Measurements from ENCODE around the gene ACVR1B. TPM values are rescaled to one million over a fixed set of nuclear protein-coding genes. Genes with fewer than 3 reads are reported as not detected.
"Not testable (repeated sequence)": the region's sequence is repeated elsewhere in the genome, so short reads cannot be mapped to it uniquely, and the experiment has no call there.

The ACVR1B gene
- total and polyA plus RNA-seq, 7 donors, result 7.2 to 30.7 (median 9.8) TPM

DNA sequence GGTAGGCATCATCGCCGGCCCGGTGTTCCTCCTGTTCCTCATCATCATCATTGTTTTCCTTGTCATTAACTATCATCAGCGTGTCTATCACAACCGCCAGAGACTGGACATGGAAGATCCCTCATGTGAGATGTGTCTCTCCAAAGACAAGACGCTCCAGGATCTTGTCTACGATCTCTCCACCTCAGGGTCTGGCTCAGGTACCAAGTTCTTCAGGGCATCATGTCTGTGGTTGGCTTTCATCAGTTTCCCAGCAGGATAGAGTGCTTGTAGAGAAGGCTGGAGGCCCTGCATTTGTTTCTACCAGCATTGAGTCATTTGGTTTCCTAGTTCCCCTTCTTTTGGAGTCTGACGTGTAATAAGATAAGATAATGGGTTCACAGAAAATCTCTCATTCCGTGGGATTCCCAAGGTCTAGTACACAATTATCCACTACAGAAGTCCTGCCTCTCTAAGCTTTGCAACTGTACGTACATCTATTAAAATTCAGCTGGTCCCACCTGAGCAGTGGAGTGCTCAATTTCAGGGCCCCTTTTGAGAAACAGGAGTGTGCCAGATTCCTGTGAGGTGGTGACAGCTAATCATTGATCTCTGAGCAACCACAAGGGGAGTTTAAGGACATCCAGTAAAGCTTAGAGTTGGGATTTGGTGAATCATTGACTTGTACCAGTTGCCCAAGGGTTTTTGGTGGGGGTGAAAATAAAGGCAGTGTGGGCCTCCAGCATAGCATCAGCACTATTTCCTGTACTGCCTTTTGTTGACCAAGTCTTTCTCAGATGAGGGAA, 25.1 kb downstream of the ACVR1B start:
- peaks cover 18 to 42% (median 23%) of the 10 kb centered on the region in 4 donors for H3K36me3 ChIP-seq
- 82 to 88% methylated on average over 10 of the region's 10 CpGs for WGBS, 2 donors

DNA sequence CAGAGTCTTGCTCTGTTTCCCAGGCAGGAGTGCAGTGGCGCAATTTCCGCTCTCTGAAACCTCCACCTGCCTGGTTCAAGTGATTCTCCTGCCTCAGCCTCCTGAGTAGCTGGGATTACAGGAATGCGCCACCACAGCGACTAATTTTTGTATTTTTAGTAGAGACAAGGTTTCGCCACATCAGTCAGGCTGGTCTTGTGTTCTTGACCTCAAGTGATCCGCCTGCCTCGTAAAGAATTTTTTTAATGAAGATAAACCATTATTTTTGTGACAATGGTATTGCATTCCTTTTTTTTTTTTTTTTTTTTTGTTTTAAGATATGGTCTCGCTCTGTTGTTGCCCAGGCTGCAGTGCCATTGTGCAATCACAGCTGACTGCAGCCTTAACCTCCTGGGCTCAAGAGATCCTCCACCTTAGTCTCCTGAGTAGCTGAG, 25.8 kb downstream of the ACVR1B start:
- H3K27me3 ChIP-seq, result no peaks in the 10 kb centered on the region
- no peak overlapping the region for H3K27ac ChIP-seq
- WGBS, 2 donors, result 97 to 99% methylated on average over 8 of the region's 8 CpGs
- DNase-seq, result no peak
- no peaks in the 10 kb centered on the region for H3K9me3 ChIP-seq
- peaks cover 0 to 25% (median 22%) of the 10 kb centered on the region in 4 donors for H3K4me1 ChIP-seq
- intact Hi-C loops (cut with DNase I), result no loop called here
- peaks cover 18 to 49% (median 28%) of the 10 kb centered on the region in 4 donors for H3K36me3 ChIP-seq
- TF ChIP-seq, protein P1, sequence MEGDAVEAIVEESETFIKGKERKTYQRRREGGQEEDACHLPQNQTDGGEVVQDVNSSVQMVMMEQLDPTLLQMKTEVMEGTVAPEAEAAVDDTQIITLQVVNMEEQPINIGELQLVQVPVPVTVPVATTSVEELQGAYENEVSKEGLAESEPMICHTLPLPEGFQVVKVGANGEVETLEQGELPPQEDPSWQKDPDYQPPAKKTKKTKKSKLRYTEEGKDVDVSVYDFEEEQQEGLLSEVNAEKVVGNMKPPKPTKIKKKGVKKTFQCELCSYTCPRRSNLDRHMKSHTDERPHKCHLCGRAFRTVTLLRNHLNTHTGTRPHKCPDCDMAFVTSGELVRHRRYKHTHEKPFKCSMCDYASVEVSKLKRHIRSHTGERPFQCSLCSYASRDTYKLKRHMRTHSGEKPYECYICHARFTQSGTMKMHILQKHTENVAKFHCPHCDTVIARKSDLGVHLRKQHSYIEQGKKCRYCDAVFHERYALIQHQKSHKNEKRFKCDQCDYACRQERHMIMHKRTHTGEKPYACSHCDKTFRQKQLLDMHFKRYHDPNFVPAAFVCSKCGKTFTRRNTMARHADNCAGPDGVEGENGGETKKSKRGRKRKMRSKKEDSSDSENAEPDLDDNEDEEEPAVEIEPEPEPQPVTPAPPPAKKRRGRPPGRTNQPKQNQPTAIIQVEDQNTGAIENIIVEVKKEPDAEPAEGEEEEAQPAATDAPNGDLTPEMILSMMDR (IDR thresholded peaks at IDR 0.05), result no peak
- no peak for TF ChIP-seq EP300 (IDR thresholded peaks at IDR 0.05)
- no peak for TF ChIP-seq POLR2A (IDR thresholded peaks at IDR 0.05)
- TF ChIP-seq POLR2AphosphoS5 (IDR thresholded peaks at IDR 0.05), result no peak
- no peak overlapping the region for H3K4me3 ChIP-seq

More for the DNA sequence above, 25.1 kb downstream of the ACVR1B start:
- H3K4me1 ChIP-seq, result peaks cover 0 to 33% (median 29%) of the 10 kb centered on the region in 4 donors
- H3K4me3 ChIP-seq, result no peak overlapping the region
- TF ChIP-seq POLR2AphosphoS5 (IDR thresholded peaks at IDR 0.05), result no peak
- no peaks in the 10 kb centered on the region for H3K9me3 ChIP-seq
- intact Hi-C loops (cut with DNase I), result no loop called here
- no peak overlapping the region for H3K27ac ChIP-seq
- no peak for DNase-seq
- no peaks in the 10 kb centered on the region for H3K27me3 ChIP-seq

GRCh38 chr12:51979306-51979705, 27.8 kb downstream of the ACVR1B start:
- H3K9me3 ChIP-seq; H3K27me3 ChIP-seq; H3K4me3 ChIP-seq; H3K4me1 ChIP-seq; DNase-seq; H3K27ac ChIP-seq; intact Hi-C loops (cut with DNase I): not testable (repeated sequence)
- peaks cover 18 to 69% (median 39%) of the 10 kb centered on the region in 4 donors for H3K36me3 ChIP-seq
- WGBS, 2 donors, result 87 to 90% methylated on average over 5 of the region's 5 CpGs

DNA sequence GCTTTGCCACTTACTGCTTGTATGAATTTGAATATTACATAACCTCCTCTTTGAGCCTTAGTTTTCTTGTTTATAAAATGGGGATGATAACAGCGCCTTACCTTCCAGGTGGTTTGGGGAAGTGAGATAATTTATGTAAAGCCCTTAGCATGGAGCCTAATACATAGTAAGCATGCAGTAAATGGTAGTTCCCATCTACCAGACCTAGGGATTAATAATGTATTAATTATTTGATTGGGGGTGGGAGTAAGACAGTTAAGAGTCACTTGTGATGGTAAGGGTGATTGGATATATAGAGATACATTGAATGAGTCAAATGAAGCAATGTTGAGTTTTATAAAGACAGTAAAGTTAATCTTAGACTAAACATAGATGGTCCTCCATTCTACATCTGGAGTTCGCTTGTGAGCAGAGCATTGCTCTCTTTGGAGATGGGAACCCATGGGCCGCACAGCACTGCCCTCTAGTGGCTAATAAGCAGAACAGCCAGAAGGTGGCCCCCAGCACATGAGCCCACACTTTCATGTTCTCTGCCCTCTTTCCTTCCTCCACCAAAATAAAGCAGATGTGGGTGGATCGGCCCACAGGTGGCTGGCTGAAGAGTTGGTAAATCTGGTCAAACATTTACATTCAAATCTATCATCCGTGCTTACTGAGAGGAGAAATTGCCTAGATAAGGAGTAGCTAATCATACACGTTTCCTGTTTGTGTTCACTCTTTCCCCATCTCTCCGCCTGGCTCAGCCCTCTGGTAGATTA, 28.7 kb downstream of the ACVR1B start:
- TF ChIP-seq POLR2A (IDR thresholded peaks at IDR 0.05) (no peak), EP300 (IDR thresholded peaks at IDR 0.05) (no peak), POLR2AphosphoS5 (IDR thresholded peaks at IDR 0.05) (no peak)
- TF ChIP-seq, protein P1 (IDR thresholded peaks at IDR 0.05), result peak; percentile 74 to 98 (median 92)
- Histone ChIP-seq H3K4me3 (no peak overlapping the region), H3K9me3 (no peaks in the 10 kb centered on the region), H3K27ac (no peak overlapping the region), H3K36me3 (peaks cover 20 to 77% (median 44%) of the 10 kb centered on the region in 4 donors), H3K4me1 (no peaks in the 10 kb centered on the region), H3K27me3 (no peaks in the 10 kb centered on the region)
- 18 to 33% methylated on average over 7 of the region's 7 CpGs for WGBS, 2 donors
- DNase-seq, result peak; percentile 85
- intact Hi-C loops (cut with DNase I), result loop anchor here (5.0 kb wide), 2 partner anchors 38 to 88 kb away; no protein-coding TSS in a partner anchor

- peaks cover 21 to 77% (median 47%) of the 10 kb centered on the region in 4 donors for H3K36me3 ChIP-seq
- no peak overlapping the region for H3K27ac ChIP-seq
- H3K27me3 ChIP-seq, result no peaks in the 10 kb centered on the region
- H3K4me3 ChIP-seq, result no peak overlapping the region
- no peaks in the 10 kb centered on the region for H3K9me3 ChIP-seq
- H3K4me1 ChIP-seq, result no peaks in the 10 kb centered on the region
- TF ChIP-seq, protein P1 (IDR thresholded peaks at IDR 0.05), result no peak
- TF ChIP-seq POLR2A (IDR thresholded peaks at IDR 0.05) (no peak), POLR2AphosphoS5 (IDR thresholded peaks at IDR 0.05) (no peak), EP300 (IDR thresholded peaks at IDR 0.05) (no peak)
- DNase-seq, result no peak
- 81 to 84% methylated on average over 10 of the region's 10 CpGs for WGBS, 2 donors
- intact Hi-C loops (cut with DNase I), result loop anchor here (5.0 kb wide), 2 partner anchors 38 to 88 kb away; no protein-coding TSS in a partner anchor
Observed at GRCh38 chr12:51980809-51981127, 29.3 kb downstream of the ACVR1B start.
